Sigmoid colon (tissue), 7 donors: ENCODE results near the gene OCEL1. TPM values are rescaled to one million over a fixed set of nuclear protein-coding genes. Genes with fewer than 3 reads are reported as not detected.
"Not testable (repeated sequence)": the region's sequence is repeated elsewhere in the genome, so short reads cannot be mapped to it uniquely, and the experiment has no call there.

ENCODE experiments used
- DNase-seq: peaks from one replicate; pipeline ENCODE4 v3.0.0-alpha.2; 2019
- H3K27ac ChIP-seq, 4 donors: fragments of 200-600 bp; sonication (generic); one replicate each; pipeline ENCODE4 v1.5.1; 2016 to 2019; ENCODE audit warnings: mild to moderate bottlenecking in 1 of 4
- H3K27me3 ChIP-seq, 3 donors: fragments of 200-600 bp; sonication (generic); one replicate each; pipeline ENCODE4 v1.5.1; 2019; ENCODE audit warnings: mild to moderate bottlenecking in 1 of 3
- H3K36me3 ChIP-seq, 4 donors: fragments of 200-600 bp; sonication (generic); one replicate each; pipeline ENCODE4 v1.5.1; 2016 to 2019
- H3K4me1 ChIP-seq, 4 donors: fragments of 200-600 bp; sonication (generic); one replicate each; pipeline ENCODE4 v1.5.1; 2017 to 2019
- H3K4me3 ChIP-seq, 4 donors: fragments of 200-600 bp; sonication (generic); one replicate each; pipeline ENCODE4 v1.5.1; 2017 to 2019; ENCODE audit warnings: mild to moderate bottlenecking in 2 of 4, moderate library complexity in 1 of 4
- H3K9me3 ChIP-seq, 4 donors: fragments of 200-600 bp in 3 of 4; sonication (generic) in 3 of 4; one replicate each; pipeline versions ENCODE4 v1.5.1 to v1.6.1; 2013 to 2019
- EP300 ChIP-seq, 4 donors: sonication (generic); formaldehyde crosslinking; IDR thresholded peaks; one replicate each; pipeline ENCODE4 v1.6.1; 2017; ENCODE audit warnings: antibody characterized with exemption in 4 of 4
- POLR2A ChIP-seq, 2 donors: fragments of 450-650 bp; IDR thresholded peaks; one replicate each; pipeline ENCODE4 v1.6.1; 2016; ENCODE audit warnings: antibody characterized with exemption in 2 of 2, mild to moderate bottlenecking in 2 of 2, moderate library complexity in 2 of 2
- POLR2AphosphoS5 ChIP-seq, 4 donors: sonication (generic); formaldehyde crosslinking; IDR thresholded peaks; one replicate each; pipeline ENCODE4 v1.6.1; 2017; ENCODE audit warnings: antibody characterized with exemption in 4 of 4
- WGBS, 2 donors: extraction: QIAGEN DNeasy Blood & Tissue Kit; methylation state at CpG; one replicate each; pipeline ENCODE4 v1.1.7; 2013; 5-methylcytosine and 5-hydroxymethylcytosine counted together
- intact Hi-C: fragments of 100-400 bp; cut with DNase I; formaldehyde crosslinking; loops from one replicate; pipeline ENCODE4 v1.15.1; 2023
- polyA plus RNA-seq, 3 donors: library from polyadenylated mRNA; stranded (reverse); fragments of 200-250 nt; gene quantifications; one replicate each; pipeline ENCODE4 v1.2.3, GENCODE V29; 2013
- total RNA-seq, 4 donors: library from RNA; depleted of rRNA; stranded (reverse); fragments of >200 nt; gene quantifications; one replicate each; pipeline ENCODE4 v1.1.0, GENCODE V29; 2016
- TF ChIP-seq, protein P1 (sequence below), 4 experiments: fragments of 450-650 bp in 3 of 4; fragments of 200-600 bp in 1 of 4; IDR thresholded peaks; one replicate each; pipeline ENCODE4 v1.5.1; 2016 to 2019; ENCODE audit warnings: antibody characterized with exemption in 4 of 4, mild to moderate bottlenecking in 3 of 4, moderate library complexity in 2 of 4
- donor health status: healthy with polysubstance abuse.
- donor health status: Bipolar disorder and iron deficiency.
- donor health status: healthy.

The OCEL1 gene
- total and polyA plus RNA-seq, 7 donors: 7.5 to 79.8 (median 15.8) TPM

DNA sequence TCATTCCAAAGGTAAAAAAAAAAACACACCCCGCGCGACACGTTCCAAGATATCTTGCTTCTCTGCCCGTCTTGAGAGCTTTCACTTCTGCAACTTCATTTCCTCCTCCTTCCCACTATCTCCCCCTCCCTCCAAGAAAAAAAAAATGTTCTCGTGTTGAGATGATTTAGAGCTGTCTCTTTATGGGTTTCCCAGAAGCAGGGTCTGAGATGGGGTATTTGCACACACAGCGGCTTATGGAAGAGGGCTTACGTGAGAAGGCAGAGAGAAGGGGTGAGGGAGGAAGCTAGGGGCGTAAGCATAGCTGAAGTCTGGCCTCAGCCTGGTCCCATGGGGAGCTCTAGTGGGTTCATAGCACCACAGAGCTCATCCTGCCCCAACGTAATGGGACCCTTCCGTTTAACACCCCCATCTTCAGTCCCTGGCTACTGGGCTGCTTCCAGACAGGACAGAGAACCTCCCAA is 42.1 kb upstream of the OCEL1 start:
- no peak overlapping the region for H3K4me3 ChIP-seq
- H3K27ac ChIP-seq: no peak overlapping the region
- no peaks in the 10 kb centered on the region for H3K4me1 ChIP-seq
- no peaks in the 10 kb centered on the region for H3K27me3 ChIP-seq
- TF ChIP-seq, protein P1, sequence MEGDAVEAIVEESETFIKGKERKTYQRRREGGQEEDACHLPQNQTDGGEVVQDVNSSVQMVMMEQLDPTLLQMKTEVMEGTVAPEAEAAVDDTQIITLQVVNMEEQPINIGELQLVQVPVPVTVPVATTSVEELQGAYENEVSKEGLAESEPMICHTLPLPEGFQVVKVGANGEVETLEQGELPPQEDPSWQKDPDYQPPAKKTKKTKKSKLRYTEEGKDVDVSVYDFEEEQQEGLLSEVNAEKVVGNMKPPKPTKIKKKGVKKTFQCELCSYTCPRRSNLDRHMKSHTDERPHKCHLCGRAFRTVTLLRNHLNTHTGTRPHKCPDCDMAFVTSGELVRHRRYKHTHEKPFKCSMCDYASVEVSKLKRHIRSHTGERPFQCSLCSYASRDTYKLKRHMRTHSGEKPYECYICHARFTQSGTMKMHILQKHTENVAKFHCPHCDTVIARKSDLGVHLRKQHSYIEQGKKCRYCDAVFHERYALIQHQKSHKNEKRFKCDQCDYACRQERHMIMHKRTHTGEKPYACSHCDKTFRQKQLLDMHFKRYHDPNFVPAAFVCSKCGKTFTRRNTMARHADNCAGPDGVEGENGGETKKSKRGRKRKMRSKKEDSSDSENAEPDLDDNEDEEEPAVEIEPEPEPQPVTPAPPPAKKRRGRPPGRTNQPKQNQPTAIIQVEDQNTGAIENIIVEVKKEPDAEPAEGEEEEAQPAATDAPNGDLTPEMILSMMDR (IDR thresholded peaks at IDR 0.05): no peak
- no peak for TF ChIP-seq POLR2AphosphoS5 (IDR thresholded peaks at IDR 0.05)
- no peak for TF ChIP-seq POLR2A (IDR thresholded peaks at IDR 0.05)
- TF ChIP-seq EP300 (IDR thresholded peaks at IDR 0.05): no peak
- H3K36me3 ChIP-seq: peaks cover 15 to 82% (median 52%) of the 10 kb centered on the region in 4 donors
- 50 to 84% methylated on average over 11 of the region's 11 CpGs for WGBS, 2 donors
- no peaks in the 10 kb centered on the region for H3K9me3 ChIP-seq
- no peak for DNase-seq
- intact Hi-C loops: no loop called here

DNA sequence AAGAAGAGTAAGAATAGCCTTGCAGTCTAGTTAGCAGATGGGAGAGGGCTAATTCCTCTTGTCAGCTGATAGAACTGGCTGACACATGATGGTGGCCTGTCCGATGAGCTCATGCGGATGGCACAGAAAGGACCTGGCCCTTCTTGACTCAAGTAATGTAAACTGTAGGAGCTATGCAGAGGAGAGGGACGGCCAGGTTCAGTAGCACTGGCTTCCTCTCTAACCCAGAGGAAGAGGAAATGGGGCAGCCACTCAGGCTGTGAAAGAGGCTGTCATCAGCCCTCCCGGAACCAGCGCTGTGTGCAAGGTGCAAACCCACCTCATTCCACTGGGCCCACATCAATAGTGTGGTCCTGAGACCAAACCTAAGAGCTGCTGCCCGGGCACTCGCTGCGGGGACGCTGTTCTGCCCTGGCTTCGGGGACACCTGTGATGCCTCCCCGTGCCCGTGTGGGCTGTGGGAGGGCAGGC is 41.6 kb upstream of the OCEL1 start:
- peaks cover 20 to 84% (median 58%) of the 10 kb centered on the region in 4 donors for H3K36me3 ChIP-seq
- intact Hi-C loops: no loop called here

GRCh38 chr19:17185590-17185989 is 40.4 kb upstream of the OCEL1 start:
- H3K36me3 ChIP-seq: peaks cover 22 to 94% (median 66%) of the 10 kb centered on the region in 4 donors
- no peak for DNase-seq
- H3K27ac ChIP-seq: no peak overlapping the region
- H3K4me3 ChIP-seq: no peak overlapping the region
- 93 to 95% methylated on average over 8 of the region's 8 CpGs for WGBS, 2 donors
- no peaks in the 10 kb centered on the region for H3K27me3 ChIP-seq
- no peak for TF ChIP-seq EP300 (IDR thresholded peaks at IDR 0.05)
- no peaks in the 10 kb centered on the region for H3K4me1 ChIP-seq
- intact Hi-C loops: no loop called here
- no peaks in the 10 kb centered on the region for H3K9me3 ChIP-seq

More for the DNA sequence above, 41.6 kb upstream of the OCEL1 start:
- Histone ChIP-seq H3K27ac (no peak overlapping the region), H3K27me3 (no peaks in the 10 kb centered on the region), H3K4me3 (no peak overlapping the region), H3K4me1 (no peaks in the 10 kb centered on the region), H3K9me3 (no peaks in the 10 kb centered on the region)
- TF ChIP-seq POLR2A (IDR thresholded peaks at IDR 0.05) (no peak), POLR2AphosphoS5 (IDR thresholded peaks at IDR 0.05) (no peak), EP300 (IDR thresholded peaks at IDR 0.05) (no peak)
- TF ChIP-seq, protein P1 (IDR thresholded peaks at IDR 0.05): no peak
- DNase-seq: no peak
- WGBS, 2 donors: 68 to 89% methylated on average over 12 of the region's 12 CpGs

- H3K4me1 ChIP-seq, H3K4me3 ChIP-seq, H3K9me3 ChIP-seq, H3K27ac ChIP-seq, intact Hi-C loops, H3K27me3 ChIP-seq, DNase-seq: not testable (repeated sequence)
- peaks cover 55 to 91% (median 86%) of the 10 kb centered on the region in 4 donors for H3K36me3 ChIP-seq
- 77 to 87% methylated on average over 6 of the region's 6 CpGs for WGBS, 2 donors
Observed at GRCh38 chr19:17191736-17192135, 34.3 kb upstream of the OCEL1 start.

GRCh38 chr19:17192751-17193150 is 33.3 kb upstream of the OCEL1 start:
- Histone ChIP-seq H3K9me3 (no peaks in the 10 kb centered on the region), H3K27me3 (no peaks in the 10 kb centered on the region), H3K4me1 (no peaks in the 10 kb centered on the region), H3K36me3 (peaks cover 50 to 88% (median 81%) of the 10 kb centered on the region in 4 donors), H3K4me3 (no peak overlapping the region), H3K27ac (no peak overlapping the region)
- DNase-seq: no peak
- TF ChIP-seq POLR2AphosphoS5 (IDR thresholded peaks at IDR 0.05) (no peak), POLR2A (IDR thresholded peaks at IDR 0.05) (no peak), EP300 (IDR thresholded peaks at IDR 0.05) (no peak)
- TF ChIP-seq, protein P1 (IDR thresholded peaks at IDR 0.05): no peak
- WGBS, 2 donors: 97 to 98% methylated on average over 26 of the region's 26 CpGs
- intact Hi-C loops: no loop called here

GRCh38 chr19:17194608-17195007 is 31.4 kb upstream of the OCEL1 start:
- H3K9me3 ChIP-seq: no peaks in the 10 kb centered on the region
- H3K4me1 ChIP-seq: no peaks in the 10 kb centered on the region
- TF ChIP-seq POLR2AphosphoS5 (IDR thresholded peaks at IDR 0.05): no peak
- TF ChIP-seq, protein P1 (IDR thresholded peaks at IDR 0.05): no peak
- intact Hi-C loops: no loop called here
- no peak overlapping the region for H3K27ac ChIP-seq
- H3K27me3 ChIP-seq: no peaks in the 10 kb centered on the region
- H3K4me3 ChIP-seq: no peak overlapping the region
- 96 to 97% methylated on average over 16 of the region's 16 CpGs for WGBS, 2 donors
- DNase-seq: no peak
- peaks cover 48 to 88% (median 73%) of the 10 kb centered on the region in 4 donors for H3K36me3 ChIP-seq
